IPS-NIHi11 (cell line): Measurements from ENCODE around the gene ALK.

ENCODE experiments used
- DNase-seq: peaks from one replicate; pipeline ENCODE4 v3.0.0; 2012; ENCODE audit warnings: mixed read lengths, low spot score

The ALK gene

DNA sequence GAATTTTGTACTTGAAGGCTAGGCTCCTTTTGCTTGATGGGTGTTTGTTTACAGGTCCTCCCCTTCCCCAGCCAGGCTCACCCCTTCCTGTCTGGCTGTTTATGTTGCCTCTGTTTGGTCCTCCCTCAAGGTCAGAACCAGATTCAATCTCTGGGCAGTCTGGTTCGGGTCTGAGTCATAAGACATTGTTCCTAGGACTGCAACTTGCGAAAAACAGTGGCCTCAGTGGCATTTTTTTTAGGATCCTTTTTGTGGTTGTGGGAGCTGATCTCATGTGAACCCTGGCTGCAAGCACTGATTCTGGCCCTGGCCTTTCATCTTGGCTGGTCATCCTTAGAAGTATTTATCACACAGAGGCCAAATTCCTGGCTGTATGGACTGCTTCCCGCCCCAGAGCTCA is 435.8 kb downstream of the ALK start:
- no peak for DNase-seq

DNA sequence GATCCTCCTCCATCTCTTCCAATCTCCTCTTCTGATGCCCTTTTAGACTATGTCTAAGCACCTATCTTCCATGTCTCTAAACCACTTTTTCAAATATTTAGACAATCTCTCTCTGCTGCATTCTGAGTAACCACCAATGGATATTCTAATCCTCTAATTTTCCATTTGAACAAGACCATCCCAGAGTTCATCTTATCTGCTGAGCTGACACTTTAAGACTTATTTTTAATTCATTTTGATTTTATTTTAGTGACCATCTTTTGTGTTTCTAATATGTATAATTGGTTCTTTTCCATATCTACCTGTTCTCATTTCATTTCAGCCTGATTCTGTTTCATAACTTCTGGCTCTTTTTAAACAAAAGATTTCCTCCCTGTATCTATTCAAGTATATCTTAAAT is 436.3 kb downstream of the ALK start:
- no peak for DNase-seq

DNA sequence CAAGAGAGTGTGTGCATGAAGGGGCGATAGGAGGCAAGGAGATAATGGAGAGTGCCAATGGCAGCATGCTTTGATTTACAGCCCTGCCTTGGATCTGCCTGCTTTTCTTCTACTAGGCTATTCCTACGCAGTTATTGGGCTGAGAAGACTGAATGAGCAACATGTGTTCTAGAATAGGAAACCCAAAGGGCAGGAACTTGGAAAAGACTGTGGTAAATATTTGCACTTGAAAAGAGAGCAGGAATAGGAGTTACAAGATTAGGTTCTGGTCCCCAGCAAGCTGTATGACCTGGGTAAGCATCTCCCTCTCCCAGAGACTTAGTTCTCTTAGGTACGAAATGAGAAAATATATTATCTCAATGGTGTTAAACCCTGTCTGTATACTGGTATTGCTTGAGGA is 438.5 kb downstream of the ALK start:
- DNase-seq = no peak

DNA sequence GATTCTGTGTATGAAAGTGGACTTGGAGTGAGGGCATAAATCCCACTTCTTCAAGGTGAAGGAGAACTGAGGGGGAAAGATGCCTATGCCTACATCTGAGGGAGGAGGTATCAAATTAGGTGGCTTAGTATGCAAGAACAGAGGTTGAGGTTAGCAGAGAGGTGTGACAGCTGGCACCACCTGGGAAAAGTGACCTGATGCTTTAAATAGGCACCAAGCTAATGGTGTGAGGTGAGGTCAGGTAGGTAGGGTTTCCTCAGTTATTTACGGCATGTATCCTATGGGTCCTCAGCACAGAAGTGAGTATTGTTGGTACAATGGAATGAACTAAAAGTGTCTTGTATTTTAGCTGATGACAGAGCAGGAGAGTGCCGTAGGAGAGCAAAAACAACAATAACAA is 439.0 kb downstream of the ALK start:
- no peak for DNase-seq

DNA sequence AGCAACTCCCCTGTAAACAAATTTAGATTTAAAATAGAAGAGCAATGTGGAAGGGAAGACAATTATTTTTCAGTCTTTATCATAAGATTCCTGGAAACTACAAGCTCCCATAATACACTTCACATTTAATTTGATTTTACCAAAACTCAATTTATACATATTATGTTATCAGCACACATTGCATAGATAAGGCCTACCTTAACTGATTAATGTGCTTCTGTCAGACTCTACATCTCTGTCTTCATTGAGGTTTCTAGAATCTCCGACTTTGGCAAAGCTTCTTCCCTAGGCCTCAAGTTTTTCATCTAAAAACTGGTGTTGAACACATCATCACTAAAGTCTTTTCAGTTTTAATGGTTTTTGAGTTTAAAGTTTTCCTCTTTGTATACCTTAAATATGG is 440.1 kb downstream of the ALK start:
- DNase-seq = no peak

DNA sequence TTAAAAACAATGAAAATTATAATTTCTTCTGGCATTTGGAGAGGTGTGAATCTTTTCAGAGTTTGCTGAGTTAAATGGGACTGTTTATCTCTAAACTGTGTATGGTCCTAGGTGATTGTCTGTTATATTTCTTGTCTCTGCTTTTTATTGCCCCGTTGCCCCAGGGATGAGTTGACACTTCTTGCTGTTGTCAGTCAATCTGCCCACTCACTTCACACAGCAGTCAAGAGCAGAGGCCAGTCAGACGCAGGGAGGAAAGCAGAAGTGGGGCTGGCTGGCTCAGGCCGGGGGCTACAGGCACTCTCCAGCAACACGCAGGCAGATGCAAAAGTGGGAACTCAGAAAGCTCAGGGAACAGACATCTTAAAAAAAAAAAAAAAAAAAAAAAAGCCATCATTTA is 441.0 kb downstream of the ALK start:
- DNase-seq = no peak

DNA sequence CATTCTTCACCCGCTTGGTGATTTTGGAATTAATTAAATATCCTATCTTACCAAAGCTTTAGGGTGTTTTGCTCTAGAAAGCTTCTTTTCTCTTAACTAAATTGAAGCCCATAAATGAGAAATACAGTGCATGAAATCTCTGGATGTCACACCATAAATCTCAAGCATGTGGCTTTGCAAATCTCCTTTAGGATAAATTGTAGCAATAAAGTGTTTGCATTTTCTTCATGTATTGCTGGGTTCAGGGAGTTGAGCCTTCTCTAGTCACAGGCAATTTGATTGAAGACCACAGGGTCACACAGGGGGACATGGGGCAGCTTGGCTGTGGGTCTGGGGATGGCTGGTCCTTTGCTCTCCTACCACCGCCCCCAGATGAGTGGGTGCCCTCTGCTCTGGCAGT is 442.0 kb downstream of the ALK start:
- no peak for DNase-seq

DNA sequence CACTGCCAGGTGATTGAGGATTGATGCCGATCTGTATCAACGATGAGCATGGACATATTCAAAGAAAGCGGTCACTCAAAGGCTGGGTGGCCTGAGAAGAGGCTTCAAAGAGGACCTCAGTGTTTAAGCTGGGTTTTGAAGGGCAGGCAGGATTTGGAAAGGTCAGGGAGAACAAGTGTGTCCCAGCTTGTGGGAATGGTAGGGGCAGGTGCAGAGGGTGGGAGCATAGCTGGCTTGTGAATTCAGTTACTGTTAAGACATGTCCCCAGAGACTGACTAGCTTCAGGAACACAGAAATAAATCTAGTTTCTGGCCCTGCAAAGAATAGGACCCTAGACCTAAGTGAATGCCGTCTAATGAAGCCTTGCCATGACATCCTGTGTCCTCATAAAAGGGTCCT is 442.7 kb downstream of the ALK start:
- no peak for DNase-seq

DNA sequence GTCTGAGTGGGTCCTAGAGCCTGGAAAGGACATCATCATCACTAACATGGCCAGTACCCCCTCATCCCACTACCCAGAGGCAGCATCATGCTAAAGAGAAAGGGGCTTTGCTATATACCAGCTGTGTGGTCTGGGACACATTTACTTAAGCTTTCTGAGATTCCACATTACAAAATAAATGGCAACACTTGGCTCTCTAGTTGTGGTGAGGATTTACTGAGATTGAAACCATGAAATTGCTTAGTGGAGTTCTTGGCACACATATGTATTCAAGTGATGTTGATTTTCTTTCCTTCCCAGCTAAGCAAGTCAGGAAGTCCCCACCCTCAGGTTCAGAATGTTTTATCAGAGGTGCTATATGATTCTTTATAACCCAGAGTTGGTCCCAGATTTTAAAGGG is 444.2 kb downstream of the ALK start:
- no peak for DNase-seq

DNA sequence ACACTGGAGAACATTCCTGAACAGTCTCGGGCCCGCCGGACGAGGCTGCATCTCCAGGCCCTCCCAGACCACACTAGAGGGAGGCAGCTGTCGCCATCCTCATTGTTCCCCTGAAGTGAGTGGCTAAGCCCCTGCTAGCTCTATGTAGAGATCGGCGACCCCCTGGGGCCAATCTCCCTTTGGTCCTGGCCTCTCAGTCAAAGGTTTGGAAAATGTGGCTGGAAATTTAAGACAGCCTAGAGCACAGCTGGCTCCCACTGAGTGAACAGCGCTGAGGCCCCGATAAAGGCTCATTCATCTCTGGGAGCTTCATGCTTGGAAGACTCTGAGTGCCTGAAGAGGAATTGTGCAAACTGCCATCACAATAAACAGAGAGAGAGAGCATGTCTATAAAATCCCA is 445.9 kb downstream of the ALK start:
- no peak for DNase-seq

DNA sequence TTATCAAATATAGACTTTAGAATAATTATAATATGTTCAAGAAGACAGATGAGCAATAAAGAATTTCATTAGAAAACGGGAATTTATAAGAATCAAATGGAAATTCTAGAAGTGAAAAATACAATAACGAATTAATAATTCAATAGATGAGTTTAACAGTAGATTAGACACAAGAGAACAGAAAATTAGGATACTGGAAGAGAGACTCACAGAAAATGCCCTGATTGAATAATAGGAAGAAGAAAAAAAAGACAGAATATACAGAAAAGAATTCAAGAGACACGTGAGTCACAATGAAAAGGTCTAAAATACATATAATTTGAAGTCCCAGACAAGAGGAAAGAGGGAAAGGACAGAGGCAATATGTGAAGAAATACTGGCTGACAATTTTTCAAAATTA is 451.4 kb downstream of the ALK start:
- no peak for DNase-seq

DNA sequence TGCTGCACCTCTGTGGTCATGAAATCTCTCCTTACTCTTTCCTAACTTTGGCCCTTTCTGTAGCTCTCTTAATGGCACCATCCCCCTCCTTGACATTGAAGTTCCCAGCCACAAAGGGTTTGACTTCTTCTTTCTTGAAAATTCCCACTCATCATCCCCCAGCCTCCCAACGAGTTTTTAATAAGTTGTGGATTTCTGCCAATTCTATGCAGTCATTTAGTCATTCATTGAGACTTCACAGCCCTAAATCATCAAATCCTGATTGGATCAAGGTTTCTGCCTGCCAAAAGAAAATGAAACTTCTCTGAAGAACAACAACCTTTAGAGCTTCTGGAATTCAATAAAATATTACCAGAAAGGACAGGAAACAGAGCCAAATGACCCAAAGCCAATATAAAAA is 451.9 kb downstream of the ALK start:
- no peak for DNase-seq

DNA sequence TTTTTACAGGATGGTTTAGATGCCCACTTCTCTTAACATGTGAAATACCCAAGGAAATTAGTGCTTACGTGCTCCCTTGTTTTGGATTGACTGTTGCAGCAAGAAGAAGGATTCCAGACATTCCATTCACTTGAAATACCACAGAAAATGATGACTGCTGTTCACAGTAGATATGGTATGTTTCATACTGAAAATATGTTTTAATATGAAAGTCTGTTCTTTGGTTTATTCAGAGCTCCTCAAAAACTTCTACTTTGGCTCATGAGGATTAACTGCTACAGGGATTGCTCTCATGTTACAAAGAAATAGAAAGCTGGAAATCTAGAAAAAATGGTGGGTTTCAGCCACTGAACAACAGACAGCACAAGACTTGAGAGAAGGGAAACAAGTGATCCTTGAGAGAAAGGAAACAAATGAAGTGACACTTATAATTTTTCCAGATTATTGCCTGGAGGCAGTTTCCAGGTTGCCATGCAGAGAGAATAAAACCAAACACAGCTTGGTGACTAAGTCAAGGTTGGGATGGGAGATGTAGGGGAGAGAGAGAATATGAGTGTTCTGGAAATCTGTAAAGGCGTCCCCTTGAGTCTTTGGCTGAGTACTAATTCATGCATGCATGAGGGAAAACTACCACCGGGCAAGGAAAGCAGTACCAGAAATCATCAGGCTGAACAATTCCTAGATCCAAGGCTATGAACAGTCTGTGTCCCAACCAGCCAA is 458.0 kb downstream of the ALK start:
- DNase-seq = no peak

DNA sequence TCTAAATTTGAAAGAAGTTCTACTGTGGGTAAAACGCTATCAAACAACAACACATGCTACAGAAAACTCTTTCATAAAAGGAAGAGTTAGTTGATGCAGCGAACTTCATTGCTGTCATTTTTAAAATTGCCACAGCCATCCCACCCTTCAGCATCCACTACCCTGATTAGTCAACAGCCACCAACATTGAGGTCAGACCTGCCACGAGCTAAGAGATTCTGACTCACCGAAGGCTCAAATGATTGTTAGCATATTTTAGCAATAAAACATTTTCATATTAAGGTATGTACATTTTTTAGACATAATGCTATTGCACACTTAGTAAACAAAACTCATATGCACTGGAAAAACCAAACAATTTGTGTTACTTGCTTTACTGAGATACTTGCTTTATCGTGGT is 459.1 kb downstream of the ALK start:
- DNase-seq = no peak

DNA sequence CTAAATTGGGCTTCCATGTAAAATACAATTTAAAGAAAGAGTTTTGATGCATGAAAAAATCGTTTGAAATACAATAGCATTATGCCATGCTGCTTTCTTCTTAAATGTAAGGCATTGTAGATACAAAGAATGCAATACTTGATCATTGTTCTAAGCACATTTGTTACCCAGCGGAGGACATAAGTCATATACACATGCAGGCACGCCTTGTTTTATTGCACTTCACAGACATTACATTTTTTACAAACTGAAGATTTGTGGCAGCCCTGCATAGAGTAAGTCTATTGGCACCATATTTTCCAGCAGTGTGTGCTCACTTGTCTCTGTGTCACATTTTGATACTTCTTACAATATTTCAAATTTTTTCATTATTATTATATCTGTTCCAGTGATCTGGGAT is 461.2 kb downstream of the ALK start:
- DNase-seq = no peak

DNA sequence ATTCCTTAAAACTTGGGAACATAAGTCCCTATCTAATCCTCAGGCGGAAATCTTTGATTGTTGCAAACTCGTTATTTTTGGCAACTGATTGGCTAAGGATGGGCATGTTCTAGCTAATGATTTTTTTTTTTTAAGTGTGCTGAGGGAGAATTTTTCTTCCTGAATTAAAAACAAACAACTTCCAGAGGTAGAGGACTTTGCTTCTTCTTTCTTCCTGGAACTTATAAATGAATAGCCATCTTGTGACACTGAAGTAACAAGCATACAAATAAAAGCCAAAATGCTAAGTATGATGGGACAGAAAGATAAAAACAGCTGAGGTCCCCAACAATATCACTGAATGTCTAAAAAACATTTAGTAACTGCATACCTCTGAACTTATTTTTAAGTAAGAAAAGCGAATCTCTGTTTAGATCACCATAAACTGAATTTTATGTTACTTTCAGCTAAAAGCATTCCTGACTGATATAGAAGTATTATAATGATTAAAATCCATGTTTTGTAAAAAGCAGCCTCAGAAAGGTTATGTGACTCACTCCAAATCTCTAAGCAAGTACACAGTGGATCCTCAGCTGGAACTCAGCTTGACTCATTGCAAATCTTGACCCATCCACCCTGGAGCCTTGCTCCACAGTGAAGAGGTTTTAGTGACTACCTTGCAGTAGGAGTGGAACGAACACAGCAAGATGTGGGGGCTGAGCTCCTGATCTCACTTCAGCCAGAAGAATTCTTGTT is 461.8 kb downstream of the ALK start:
- DNase-seq = no peak

DNA sequence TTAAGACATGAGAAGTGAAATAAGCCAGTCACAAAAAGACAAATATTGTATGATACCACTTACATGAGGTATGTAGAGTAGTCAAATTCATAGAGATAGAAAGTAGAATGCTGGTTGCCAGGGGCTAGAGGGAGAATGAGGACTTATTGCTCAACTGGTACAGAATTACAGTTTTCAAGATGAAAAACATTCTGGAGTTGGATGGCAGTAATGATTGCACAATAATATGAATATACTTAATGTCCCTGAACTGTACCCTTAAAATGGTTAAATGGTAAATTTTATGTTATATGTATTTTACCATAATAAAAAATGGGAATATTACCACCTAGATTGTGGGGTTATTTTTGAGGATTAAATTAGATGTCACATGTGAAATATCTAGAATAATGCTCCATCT is 465.0 kb downstream of the ALK start:
- DNase-seq = no peak

DNA sequence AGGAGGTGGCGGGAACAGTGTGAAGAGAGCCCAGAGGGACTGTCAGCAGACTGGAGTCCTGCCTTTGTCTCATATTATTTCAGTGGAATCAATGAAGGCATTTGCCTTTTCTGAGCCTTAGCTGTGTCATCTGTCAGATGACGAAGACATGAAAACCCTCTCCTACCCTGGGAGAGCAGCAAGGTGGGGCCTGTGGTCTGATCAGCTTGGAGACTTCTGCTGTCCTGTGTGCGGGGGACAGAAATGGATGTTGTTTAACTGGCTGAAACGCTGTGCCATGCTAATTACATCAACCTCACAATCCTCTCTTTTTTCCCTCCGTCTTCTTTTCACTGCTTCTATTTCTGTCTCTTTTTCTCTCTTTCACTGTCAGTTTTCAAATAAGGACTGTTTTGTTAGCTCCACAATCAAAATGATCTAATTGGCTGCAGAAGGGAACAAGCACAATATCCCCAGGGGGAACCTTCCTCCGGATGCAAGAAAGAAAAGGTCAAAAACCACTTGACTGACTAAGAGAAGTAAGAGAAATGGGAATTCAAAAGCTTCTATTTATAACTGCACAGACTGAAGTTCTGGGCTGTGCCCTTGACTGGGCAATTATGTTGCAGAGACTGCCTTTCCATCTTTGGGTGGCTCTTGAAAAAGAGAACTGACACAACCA is 466.1 kb downstream of the ALK start:
- DNase-seq = no peak

DNA sequence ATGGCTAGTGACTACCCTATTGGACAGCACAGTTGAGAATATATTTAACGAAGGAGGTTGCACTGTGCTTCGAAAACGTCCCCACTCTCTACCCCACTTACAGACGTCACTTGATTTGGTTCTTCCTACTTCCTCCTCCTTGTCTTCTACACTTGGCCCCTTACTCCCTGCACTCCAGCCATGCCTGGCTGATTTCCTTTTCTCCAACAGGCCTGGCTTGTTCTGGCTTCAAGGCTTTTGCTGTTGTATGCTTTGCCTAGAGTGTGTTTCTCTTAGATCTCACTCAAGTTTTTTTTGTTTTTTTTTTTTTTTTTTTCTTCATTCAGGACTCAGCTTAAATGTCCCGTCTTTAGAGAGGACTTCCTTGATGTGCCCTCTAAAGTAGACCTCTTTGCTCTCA is 469.4 kb downstream of the ALK start:
- DNase-seq = no peak

DNA sequence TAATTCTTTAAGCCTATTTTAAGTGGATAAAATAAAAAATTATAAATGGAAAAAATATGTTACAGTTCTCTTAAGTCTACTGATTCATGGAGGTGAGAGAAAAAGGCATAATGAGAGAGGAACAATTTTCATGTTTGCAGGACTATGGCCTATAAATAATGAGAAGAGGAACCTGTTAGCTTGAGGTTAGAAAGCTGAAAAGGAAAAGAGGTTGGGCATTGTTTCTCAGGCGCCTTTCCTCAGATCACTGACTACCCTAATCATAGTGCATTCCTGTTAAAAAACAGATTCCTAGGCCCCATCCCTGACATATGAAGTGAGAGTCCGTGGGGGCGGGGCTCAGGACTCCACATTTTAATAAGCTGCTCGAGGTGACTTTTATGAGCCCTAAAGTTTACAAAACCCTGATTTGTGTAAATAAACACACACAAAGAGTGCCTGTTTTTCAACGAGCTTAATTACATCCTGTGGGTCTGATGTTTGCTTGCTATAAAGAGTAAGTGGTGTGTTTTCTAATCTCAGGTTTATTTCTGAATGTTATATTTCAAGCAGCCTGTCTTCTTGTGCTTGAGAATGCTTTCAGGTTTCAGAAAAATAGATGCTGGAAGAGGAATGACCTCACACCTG is 470.7 kb downstream of the ALK start:
- no peak for DNase-seq

DNA sequence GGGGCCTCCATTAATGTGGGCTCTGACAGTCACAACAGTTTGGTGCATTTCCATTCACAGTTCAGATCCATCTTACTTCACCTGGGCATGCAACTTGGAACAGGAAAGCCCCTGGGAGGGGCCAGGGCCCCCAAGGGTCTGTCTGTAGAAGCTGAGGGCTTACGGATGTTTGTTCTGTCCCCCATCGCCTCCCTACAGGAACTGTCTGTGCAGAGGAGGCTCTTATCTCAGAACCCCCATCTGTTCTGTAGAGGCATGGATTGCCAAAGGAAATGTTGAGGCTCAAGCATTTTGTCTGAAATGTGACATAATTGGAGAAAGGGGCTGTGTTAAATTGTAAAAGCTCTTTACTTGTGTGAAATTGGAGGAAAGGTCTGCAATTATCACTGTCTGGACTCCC is 471.9 kb downstream of the ALK start:
- DNase-seq = no peak

DNA sequence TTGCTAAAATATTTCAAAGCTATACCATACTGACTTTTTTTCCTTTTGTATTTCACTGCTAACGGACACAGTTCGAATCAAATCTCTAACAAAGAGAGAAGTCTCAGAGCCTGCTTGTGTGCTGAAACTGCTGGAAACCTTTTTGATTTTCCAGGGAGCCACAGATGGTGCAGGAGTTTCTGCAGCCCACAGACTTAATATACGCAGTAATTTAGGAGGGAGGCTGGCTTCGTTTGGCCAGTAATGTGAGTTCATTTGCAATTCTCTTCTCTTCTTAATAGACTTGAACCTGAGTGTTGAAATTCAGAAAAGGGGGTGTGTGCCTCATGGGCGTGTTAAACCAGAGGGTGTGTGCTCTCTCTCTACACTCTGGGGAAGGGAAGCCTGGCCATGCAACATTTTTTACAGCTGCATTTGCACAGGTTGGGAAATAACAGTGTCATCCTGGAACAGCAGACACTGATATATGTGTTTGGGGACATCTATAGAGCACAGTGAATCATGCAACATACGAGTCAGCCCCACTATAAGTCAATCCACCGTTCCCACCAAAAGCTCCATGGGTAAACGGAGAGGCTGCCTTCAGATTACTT is 473.2 kb downstream of the ALK start:
- no peak for DNase-seq

DNA sequence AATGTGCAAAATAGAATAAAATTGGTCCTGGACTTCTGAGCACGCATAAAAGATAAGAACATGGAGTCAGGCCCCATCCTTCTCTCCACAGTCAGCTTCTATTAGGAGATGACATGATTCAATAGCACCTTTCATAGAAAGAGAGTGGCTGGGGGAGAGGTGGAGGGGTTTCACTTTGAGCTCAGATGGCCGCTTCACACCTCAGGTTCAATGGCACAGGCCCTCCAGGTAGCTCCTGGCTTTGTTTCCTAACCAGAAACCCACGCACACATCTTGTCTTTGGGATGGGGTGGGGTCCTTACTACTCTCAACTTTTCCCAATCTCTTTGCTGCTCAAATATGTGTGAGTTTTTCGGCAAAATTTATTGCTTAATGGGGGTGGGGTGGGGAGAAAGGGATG is 473.9 kb downstream of the ALK start:
- DNase-seq = no peak
